ENCODE data around the gene INPP4B.

DNA sequence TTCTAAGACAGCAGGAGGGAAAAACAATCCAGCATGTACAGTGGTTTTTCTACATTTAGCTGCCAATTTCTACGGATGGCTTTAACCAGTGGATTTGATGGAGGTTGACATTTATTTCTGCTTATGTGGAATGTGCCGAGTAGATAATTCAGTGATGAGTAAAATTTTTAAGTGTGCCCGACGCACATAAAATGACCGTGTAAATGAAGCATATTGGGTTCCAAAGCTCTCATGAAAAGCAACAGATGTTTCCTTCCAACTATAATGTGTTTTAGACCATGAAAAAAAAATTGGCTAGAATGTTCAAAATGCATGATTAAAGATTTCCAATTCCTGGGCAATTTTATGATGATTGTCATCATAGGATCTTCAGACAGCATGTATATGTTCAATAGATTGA lies 14.1 kb downstream of the INPP4B start:
- TF ChIP-seq, protein P1, sequence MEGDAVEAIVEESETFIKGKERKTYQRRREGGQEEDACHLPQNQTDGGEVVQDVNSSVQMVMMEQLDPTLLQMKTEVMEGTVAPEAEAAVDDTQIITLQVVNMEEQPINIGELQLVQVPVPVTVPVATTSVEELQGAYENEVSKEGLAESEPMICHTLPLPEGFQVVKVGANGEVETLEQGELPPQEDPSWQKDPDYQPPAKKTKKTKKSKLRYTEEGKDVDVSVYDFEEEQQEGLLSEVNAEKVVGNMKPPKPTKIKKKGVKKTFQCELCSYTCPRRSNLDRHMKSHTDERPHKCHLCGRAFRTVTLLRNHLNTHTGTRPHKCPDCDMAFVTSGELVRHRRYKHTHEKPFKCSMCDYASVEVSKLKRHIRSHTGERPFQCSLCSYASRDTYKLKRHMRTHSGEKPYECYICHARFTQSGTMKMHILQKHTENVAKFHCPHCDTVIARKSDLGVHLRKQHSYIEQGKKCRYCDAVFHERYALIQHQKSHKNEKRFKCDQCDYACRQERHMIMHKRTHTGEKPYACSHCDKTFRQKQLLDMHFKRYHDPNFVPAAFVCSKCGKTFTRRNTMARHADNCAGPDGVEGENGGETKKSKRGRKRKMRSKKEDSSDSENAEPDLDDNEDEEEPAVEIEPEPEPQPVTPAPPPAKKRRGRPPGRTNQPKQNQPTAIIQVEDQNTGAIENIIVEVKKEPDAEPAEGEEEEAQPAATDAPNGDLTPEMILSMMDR (IDR thresholded peaks at IDR 0.05), result no peak
- no peak for TF ChIP-seq POLR2A (IDR thresholded peaks at IDR 0.05)
- TF ChIP-seq EP300 (IDR thresholded peaks at IDR 0.05), result no peak

Data from ovary (tissue), 3 donors.